ENCODE data around the gene SLC1A6.

- no peak for TF ChIP-seq POLR2A (IDR thresholded peaks at IDR 0.05)
- TF ChIP-seq POLR2AphosphoS5 (IDR thresholded peaks at IDR 0.05) = no peak
These were observed 36.4 kb upstream of the SLC1A6 start for GRCh38 chr19:15015946-15016542.

Data from upper lobe of left lung (tissue), 4 donors.